WTC11 (cell line): Measurements from ENCODE around the gene DNAH17. TPM values are rescaled to one million over a fixed set of nuclear protein-coding genes. Genes with fewer than 3 reads are reported as not detected.

Source experiments
- ATAC-seq: fragments of 200-7000 bp; cut with Tn5 transposase; 2 replicates; pipeline ENCODE4 v1.10.0; 2021; ENCODE audit warnings: mild to moderate bottlenecking, moderate library complexity
- CTCF ChIA-PET: fragments of 300-600 bp; sonication (Branson Sonifier 250); formaldehyde crosslinking; loops from one replicate; lab custom pipeline; 2021; ENCODE audit warnings: antibody characterized with exemption; lab: Charles Lee
- POLR2A ChIA-PET: fragments of 350-600 bp; sonication (Branson Sonifier 250); formaldehyde crosslinking; loops from one replicate; lab custom pipeline; 2021; ENCODE audit warnings: antibody characterized with exemption; lab: Charles Lee
- DNase-seq: peaks from one replicate; pipeline ENCODE4 v3.0.0; 2021; ENCODE audit warnings: low spot score
- H3K27ac Mint-ChIP-seq: 2 replicates; pipeline ENCODE4 v1.8.0; 2021; ENCODE audit warnings: mixed read lengths
- H3K27me3 Mint-ChIP-seq: 2 replicates; pipeline ENCODE4 v1.8.0; 2021; ENCODE audit warnings: low read depth, mild to moderate bottlenecking, moderate library complexity, mixed read lengths
- H3K36me3 Mint-ChIP-seq: 2 replicates; pipeline ENCODE4 v1.8.0; 2021; ENCODE audit warnings: mixed read lengths
- H3K4me1 Mint-ChIP-seq: 2 replicates; pipeline ENCODE4 v1.8.0; 2022; ENCODE audit warnings: mixed read lengths
- H3K4me3 Mint-ChIP-seq: 2 replicates; pipeline ENCODE4 v1.8.0; 2021; ENCODE audit warnings: mild to moderate bottlenecking, moderate library complexity, mixed read lengths
- H3K9me3 Mint-ChIP-seq: 2 replicates; pipeline ENCODE4 v1.8.0; 2021; ENCODE audit warnings: mixed read lengths
- ELF4 ChIP-seq: sonication (generic); formaldehyde crosslinking; IDR thresholded peaks from 2 replicates; pipeline ENCODE4 v1.8.1; 2022; ENCODE audit warnings: low read depth, mild to moderate bottlenecking, moderate library complexity, missing genetic modification reagents
- EMX1 ChIP-seq: fragments of 250-450 bp; sonication (Bioruptor Pico); IDR thresholded peaks from 2 replicates; pipeline ENCODE4 v1.8.0; 2021; ENCODE audit warnings: mild to moderate bottlenecking
- ETV6 ChIP-seq: sonication (generic); formaldehyde crosslinking; IDR thresholded peaks from 2 replicates; pipeline ENCODE4 v1.8.1; 2022; ENCODE audit warnings: mild to moderate bottlenecking, missing genetic modification reagents
- FOXP1 ChIP-seq: sonication (generic); formaldehyde crosslinking; IDR thresholded peaks from 2 replicates; pipeline ENCODE4 v1.8.0; 2022; ENCODE audit warnings: missing genetic modification reagents, mild to moderate bottlenecking, moderate library complexity, borderline replicate concordance
- HMGXB4 ChIP-seq: sonication (generic); formaldehyde crosslinking; IDR thresholded peaks from 2 replicates; pipeline ENCODE4 v1.8.1; 2023; ENCODE audit warnings: mild to moderate bottlenecking, moderate library complexity, missing genetic modification reagents
- IRF2 ChIP-seq: sonication (generic); formaldehyde crosslinking; IDR thresholded peaks from 2 replicates; pipeline ENCODE4 v1.8.0; 2022; ENCODE audit warnings: low read depth, missing genetic modification reagents, borderline replicate concordance
- KAT7 ChIP-seq: sonication (generic); formaldehyde crosslinking; IDR thresholded peaks from 2 replicates; pipeline ENCODE4 v1.8.1; 2023; ENCODE audit warnings: missing genetic modification reagents, mild to moderate bottlenecking, borderline replicate concordance
- MLX ChIP-seq: sonication (generic); formaldehyde crosslinking; IDR thresholded peaks from 2 replicates; pipeline ENCODE4 v1.8.1; 2023; ENCODE audit warnings: mild to moderate bottlenecking, missing genetic modification reagents, moderate library complexity
- NFE2L1 ChIP-seq: sonication (generic); formaldehyde crosslinking; IDR thresholded peaks from 2 replicates; pipeline ENCODE4 v1.8.1; 2023; ENCODE audit warnings: missing genetic modification reagents
- NR2C2 ChIP-seq: sonication (generic); formaldehyde crosslinking; IDR thresholded peaks from 2 replicates; pipeline ENCODE4 v1.8.0; 2022; ENCODE audit warnings: mild to moderate bottlenecking, missing genetic modification reagents
- NR3C1 ChIP-seq: sonication (generic); formaldehyde crosslinking; conservative IDR thresholded peaks from 2 replicates; pipeline ENCODE4 v1.8.1; 2023; ENCODE audit warnings: low read depth, mild to moderate bottlenecking, missing genetic modification reagents
- SMAD3 ChIP-seq: sonication (generic); formaldehyde crosslinking; IDR thresholded peaks from 2 replicates; pipeline ENCODE4 v1.8.0; 2022; ENCODE audit warnings: missing genetic modification reagents, mild to moderate bottlenecking, borderline replicate concordance
- TEAD1 ChIP-seq: sonication (generic); formaldehyde crosslinking; IDR thresholded peaks from 2 replicates; pipeline ENCODE4 v1.8.0; 2022; ENCODE audit warnings: mild to moderate bottlenecking, missing genetic modification reagents
- TEAD4 ChIP-seq: sonication (generic); formaldehyde crosslinking; IDR thresholded peaks from 2 replicates; pipeline ENCODE4 v1.8.0; 2022; ENCODE audit warnings: mild to moderate bottlenecking, missing genetic modification reagents
- ZNF423 ChIP-seq: fragments of 250-450 bp; sonication (Bioruptor Pico); IDR thresholded peaks from 2 replicates; pipeline ENCODE4 v2.1.2; 2022; ENCODE audit warnings: mild to moderate bottlenecking, moderate library complexity
- ZNF425 ChIP-seq: fragments of 250-450 bp; sonication (Bioruptor Pico); conservative IDR thresholded peaks from 2 replicates; pipeline ENCODE4 v1.9.0; 2021; ENCODE audit warnings: mild to moderate bottlenecking
- ZSCAN18 ChIP-seq: fragments of 250-450 bp; sonication (Bioruptor Pico); IDR thresholded peaks from 2 replicates; pipeline ENCODE4 v2.1.2; 2022; ENCODE audit warnings: mild to moderate bottlenecking, moderate library complexity
- total RNA-seq: library from RNA; stranded (reverse); gene quantifications from 3 replicates; pipeline ENCODE4 v1.2.3, GENCODE V29; 2021
- TF ChIP-seq, protein P1 (sequence below): sonication (generic); formaldehyde crosslinking; IDR thresholded peaks from 2 replicates; pipeline ENCODE4 v1.8.1; 2022; ENCODE audit warnings: mild to moderate bottlenecking, moderate library complexity, missing genetic modification reagents
- TF ChIP-seq, protein P2 (sequence below): sonication (generic); formaldehyde crosslinking; IDR thresholded peaks from 2 replicates; pipeline ENCODE4 v1.8.1; 2023; ENCODE audit warnings: mild to moderate bottlenecking, missing genetic modification reagents, moderate library complexity
- TF ChIP-seq, protein P3 (sequence below): sonication (generic); formaldehyde crosslinking; IDR thresholded peaks from 2 replicates; pipeline ENCODE4 v1.8.1; 2022; ENCODE audit warnings: missing genetic modification reagents, borderline replicate concordance

Gene DNAH17
- total RNA-seq, 1 experiment from 2014 or later = 0.87 TPM

- ATAC-seq (no peak), DNase-seq (no peak)
- H3K4me3 Mint-ChIP-seq = no peak overlapping the region
- H3K27me3 Mint-ChIP-seq = no peaks in the 10 kb centered on the region
- CTCF ChIA-PET = interaction anchor here (1.2 to 5.1 kb wide), 3 partner anchors 51 to 165 kb away, joined by 4 to 31 read pairs (median 8); no protein-coding TSS in a partner anchor
- peaks cover 22% of the 10 kb centered on the region for H3K36me3 Mint-ChIP-seq
- TF ChIP-seq KAT7 (CRISPR knock-in tag) (no peak), ZSCAN18 (CRISPR knock-in tag) (no peak), ZNF423 (CRISPR knock-in tag) (no peak), NR3C1 (CRISPR knock-in tag) (no peak), EMX1 (no peak), TEAD1 (CRISPR knock-in tag) (no peak), MLX (no peak), FOXP1 (CRISPR knock-in tag) (no peak), IRF2 (no peak), TEAD4 (CRISPR knock-in tag) (no peak), NR2C2 (no peak), HMGXB4 (CRISPR knock-in tag) (no peak), ZNF425 (CRISPR knock-in tag) (no peak), SMAD3 (CRISPR knock-in tag) (no peak), ELF4 (CRISPR knock-in tag) (no peak), ETV6 (CRISPR knock-in tag) (no peak), NFE2L1 (CRISPR knock-in tag) (no peak)
- TF ChIP-seq, protein P1, sequence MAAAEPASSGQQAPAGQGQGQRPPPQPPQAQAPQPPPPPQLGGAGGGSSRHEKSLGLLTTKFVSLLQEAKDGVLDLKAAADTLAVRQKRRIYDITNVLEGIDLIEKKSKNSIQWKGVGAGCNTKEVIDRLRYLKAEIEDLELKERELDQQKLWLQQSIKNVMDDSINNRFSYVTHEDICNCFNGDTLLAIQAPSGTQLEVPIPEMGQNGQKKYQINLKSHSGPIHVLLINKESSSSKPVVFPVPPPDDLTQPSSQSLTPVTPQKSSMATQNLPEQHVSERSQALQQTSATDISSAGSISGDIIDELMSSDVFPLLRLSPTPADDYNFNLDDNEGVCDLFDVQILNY (CRISPR knock-in tag) = no peak
- TF ChIP-seq, protein P2, sequence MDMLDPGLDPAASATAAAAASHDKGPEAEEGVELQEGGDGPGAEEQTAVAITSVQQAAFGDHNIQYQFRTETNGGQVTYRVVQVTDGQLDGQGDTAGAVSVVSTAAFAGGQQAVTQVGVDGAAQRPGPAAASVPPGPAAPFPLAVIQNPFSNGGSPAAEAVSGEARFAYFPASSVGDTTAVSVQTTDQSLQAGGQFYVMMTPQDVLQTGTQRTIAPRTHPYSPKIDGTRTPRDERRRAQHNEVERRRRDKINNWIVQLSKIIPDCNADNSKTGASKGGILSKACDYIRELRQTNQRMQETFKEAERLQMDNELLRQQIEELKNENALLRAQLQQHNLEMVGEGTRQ (CRISPR knock-in tag) = no peak
- TF ChIP-seq, protein P3, sequence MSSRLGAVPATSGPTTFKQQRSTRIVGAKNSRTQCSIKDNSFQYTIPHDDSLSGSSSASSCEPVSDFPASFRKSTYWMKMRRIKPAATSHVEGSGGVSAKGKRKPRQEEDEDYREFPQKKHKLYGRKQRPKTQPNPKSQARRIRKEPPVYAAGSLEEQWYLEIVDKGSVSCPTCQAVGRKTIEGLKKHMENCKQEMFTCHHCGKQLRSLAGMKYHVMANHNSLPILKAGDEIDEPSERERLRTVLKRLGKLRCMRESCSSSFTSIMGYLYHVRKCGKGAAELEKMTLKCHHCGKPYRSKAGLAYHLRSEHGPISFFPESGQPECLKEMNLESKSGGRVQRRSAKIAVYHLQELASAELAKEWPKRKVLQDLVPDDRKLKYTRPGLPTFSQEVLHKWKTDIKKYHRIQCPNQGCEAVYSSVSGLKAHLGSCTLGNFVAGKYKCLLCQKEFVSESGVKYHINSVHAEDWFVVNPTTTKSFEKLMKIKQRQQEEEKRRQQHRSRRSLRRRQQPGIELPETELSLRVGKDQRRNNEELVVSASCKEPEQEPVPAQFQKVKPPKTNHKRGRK (CRISPR knock-in tag) = no peak
- TF ChIP-seq, all 79 proteins: peak for 0
- POLR2A ChIA-PET = interaction anchor here (1.8 kb wide), 1 partner anchor 55 kb away, joined by 5 read pairs; no protein-coding TSS in a partner anchor
- Mint-ChIP-seq H3K4me1 (peaks cover 8% of the 10 kb centered on the region), H3K9me3 (no peaks in the 10 kb centered on the region), H3K27ac (peak overlapping the region; percentile 70)
Measured at GRCh38 chr17:78415821-78416711, 161.1 kb downstream of the DNAH17 start.
